ENCODE data around the gene CDCA5.

Gene CDCA5

GRCh38 chr11:65067446-65067845 lies 16.4 kb downstream of the CDCA5 start:
- no peak for DNase-seq

GRCh38 chr11:65066805-65067291 lies 17.0 kb downstream of the CDCA5 start:
- no peak for DNase-seq

DNA sequence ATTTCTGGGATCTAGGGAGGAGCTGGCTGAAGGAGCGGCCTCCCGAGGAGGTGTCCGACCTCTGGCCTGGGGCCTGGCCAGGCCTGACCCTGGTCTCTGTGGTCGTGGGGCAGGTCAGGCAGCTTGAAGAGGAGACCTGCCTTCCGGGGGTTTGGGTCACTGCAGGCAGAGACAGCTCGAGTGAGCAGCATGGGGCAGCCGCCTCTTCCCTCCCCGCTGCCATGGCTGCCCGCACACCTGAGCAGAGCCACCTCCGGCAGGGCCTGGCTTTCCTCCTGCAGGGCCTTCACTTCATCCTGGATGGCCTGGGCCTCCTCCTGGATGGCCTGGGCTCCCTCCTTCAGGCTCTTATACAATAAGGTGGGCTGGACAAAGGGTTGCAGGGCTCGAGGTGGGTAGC lies 17.5 kb downstream of the CDCA5 start:
- no peak for DNase-seq

GRCh38 chr11:65065851-65066250 lies 18.0 kb downstream of the CDCA5 start:
- no peak for DNase-seq

DNA sequence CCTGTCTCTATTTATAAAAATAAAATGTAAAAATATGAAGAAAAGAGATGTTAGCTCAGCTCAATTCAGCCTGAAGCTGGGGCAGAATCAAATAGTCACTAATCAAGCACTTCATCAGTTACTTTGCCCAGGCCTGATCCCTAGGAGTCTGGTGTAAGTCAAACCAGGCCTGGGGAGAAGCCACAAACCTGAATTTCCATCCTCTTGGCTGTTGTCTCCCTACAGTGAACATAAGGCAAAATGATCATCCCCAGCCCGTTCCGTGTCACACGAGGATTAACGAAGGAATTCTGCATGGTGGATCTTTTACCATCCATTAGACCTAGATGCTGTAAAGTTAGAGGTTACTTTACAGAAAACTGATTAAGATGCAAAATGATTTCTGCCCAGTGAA lies 19.0 kb downstream of the CDCA5 start:
- DNase-seq = no peak

DNA sequence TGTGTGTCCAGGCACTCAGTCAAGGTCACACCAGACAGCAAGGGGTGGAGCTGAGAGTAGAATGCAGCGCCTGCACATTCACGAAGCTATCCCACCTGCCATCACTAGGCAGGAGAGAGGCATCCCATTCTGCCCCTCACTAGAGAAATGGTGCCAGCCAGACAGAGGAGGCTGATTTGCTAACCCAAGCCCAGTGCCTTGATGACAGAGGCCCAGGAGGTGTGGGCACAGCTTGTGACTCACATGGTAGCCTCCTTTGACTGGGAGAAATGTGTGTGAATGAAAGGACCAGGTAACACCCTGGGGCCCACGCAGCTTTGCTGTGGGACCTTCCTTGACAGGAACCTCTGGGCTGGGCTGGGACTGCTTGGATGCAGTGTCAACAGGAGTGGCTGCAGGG lies 20.3 kb downstream of the CDCA5 start:
- no peak for DNase-seq

DNA sequence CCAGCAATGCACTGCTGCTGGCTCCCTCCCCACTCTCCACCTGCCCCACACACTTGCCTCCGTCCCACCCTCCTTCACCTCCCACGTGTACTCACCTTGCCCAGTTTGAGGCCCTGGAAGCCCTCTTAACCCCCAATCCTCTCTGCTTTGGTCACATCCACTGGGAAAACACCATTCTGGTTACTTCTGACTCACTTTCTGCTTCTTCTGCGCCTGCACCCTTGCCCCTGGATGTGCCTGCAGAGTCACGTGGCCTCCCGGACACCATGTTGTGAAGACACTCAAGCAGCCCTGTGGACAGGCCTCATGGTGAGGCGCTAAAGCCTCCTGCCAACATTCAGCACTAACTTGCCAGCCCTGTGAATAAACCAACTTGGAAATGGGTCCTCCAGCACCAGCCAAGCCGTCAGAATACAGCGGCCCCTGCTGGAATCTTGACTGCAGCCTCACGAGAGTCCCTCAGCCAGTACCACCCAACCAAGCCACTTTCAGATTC lies 22.9 kb downstream of the CDCA5 start:
- peak; percentile 7 for DNase-seq

GRCh38 chr11:65059959-65060824 lies 23.6 kb downstream of the CDCA5 start:
- no peak for DNase-seq

DNA sequence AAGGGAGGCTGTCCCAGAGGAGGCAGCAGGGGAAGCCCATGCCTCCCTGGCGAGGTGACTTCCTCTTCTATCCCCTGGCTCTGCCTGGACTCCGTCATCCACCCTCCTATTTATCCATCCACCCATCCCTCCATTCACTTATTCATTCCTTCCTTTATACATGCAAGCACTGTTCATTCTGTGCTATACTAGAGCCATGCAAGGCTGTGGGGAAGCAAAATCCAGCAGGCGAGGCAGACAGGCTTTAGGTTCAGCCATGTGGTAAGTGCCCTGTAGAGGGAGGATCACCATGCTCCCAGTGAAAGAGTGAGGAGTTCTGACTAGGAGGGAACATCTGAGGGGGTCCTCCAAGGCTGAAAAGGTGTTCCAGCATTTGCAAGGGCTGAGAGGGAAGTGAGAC lies 24.3 kb downstream of the CDCA5 start:
- DNase-seq = no peak

DNA sequence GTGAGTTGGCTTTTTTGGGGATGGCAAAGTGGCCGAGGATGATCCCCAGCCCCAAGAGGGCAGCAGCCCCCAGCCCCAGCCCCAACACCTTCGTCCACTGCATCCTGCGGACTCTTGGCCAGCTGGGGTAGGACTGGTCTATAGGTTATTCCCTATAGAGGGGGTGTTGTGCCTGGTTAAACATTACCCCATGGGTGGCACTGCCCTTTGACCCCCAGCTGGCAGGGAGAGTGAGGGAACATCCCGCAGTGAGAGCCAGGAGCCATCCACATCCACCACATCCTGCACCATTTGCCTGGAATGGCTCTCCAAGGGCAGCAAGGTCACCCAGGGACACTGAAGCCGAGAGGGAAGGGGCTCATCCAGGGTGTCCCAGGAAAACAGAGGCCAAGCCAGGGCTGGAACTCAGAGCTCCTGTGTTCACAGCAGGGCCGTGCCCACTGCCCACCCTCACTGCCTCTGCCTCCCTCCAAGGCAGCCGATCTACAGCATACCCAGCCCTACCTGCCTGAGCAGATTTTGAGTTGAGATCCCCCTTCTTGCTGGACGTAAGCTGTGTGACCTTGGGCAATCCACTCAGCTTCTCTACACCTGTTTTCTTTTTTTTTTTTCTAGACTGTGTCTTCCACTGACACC lies 25.3 kb downstream of the CDCA5 start, which contains the start of gene NAALADL1:
NAALADL1 (minus strand) TSS at position 135 of the 636 bp plus-strand sequence; CDS start at position 103, 32 bp downstream.
- DNase-seq = no peak

GRCh38 chr11:65058012-65058411 lies 25.8 kb downstream of the CDCA5 start:
- DNase-seq = no peak

DNA sequence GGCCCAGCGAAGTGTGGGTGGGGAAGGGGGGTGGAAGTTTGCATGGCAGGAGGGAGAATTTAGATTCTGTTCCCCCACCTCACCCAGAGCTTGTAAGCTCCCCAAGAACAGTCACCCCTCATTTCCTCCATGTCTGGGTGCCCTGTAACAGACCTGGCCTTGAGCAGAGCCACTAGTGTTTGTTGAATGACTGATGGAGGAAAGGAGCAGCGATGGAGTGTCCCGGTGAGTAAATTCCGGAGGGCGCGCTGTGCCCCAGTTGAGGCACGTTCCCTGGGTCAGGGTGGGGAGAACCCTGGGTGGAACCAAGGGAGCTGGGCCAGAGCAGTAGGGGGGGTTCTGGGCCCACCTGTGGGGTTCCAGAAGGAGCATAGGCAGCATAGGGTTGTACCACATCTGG lies 26.3 kb downstream of the CDCA5 start:
- DNase-seq = no peak

DNA sequence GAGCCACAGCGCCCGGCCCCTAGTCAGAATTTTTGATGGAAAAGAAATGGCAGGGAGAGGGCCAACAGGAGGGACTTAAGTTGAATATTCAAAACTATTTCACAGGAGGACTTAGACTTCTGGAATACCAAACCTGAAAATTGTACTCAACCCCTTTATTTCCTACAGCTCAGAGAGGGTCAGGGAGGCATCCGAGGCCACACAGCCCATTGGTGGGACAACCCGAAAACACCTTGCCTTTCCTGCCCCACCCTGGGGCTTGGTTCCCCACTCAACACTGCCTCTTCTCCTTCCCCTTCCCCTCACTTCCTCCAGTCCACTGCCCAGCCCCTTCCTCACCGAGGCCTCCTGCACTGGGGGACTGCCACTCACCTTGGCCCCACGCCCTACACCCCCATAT lies 26.8 kb downstream of the CDCA5 start:
- DNase-seq = no peak

DNA sequence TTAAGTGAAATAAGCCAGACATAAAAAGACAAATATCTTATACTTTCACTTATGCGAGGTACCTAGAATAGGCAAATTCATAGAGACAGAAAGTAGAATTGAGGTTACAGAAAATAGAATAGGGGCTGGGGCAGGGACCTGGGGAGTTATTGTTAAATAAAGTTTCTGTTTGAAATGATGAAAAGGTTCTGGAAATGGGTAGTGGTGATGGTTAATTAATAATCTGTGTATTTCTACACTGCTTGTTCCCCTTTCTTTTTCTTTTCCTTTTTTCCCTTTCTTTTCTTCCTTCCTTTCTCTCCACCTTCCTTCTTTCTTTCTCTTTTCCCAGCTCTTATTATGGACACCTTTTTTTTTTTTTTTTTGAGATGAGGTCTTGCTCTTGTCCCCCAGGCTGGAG lies 28.3 kb downstream of the CDCA5 start:
- DNase-seq = no peak

- DNase-seq = no peak
Observed at GRCh38 chr11:65053827-65054508, 29.9 kb downstream of the CDCA5 start.

- DNase-seq = no peak
Observed at GRCh38 chr11:65051398-65051858, 32.4 kb downstream of the CDCA5 start.

DNA sequence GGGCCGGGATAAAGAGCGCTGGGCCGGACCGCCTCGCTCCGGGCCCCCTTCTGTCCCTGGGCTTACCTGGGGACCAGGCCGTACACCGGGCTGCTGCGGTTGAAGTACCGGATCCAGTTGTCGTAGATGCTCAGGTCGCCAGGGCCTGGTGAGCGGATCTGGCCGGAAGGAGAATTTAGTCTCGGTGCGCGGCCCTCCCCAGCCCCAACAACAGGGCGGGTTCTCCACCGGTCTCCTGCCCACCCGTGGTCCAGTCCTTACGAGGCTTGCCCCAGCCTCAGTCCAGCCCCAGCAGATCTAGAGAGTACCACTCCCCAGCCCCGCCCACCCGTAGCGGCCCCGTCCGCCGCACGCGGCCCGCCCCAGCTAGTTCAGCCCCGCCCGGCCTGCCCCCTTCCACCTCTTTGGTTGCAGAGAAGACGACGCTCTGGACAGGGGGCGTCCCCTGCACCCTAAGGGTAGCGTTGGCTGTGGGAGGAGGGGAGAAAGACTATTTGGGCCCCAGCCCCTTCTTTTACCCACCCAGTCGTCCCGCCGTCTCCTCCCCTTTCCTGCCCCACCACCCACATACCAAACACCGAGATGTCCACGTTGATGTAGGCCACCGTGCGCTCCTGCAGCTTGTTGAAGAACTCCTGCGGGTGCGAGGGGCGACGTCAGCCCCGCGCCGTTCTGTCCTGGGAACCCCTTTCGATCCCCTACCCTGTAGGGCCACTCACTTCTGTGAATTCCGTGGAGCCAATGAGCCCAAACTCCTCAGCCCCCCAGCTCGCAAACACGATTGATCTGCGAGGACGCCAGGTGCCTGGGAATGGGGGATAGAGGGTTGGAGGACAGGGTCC lies 36.0 kb downstream of the CDCA5 start:
- DNase-seq = peak; percentile 11

- no peak for DNase-seq
Observed at GRCh38 chr11:65045728-65046127, 38.1 kb downstream of the CDCA5 start.

GRCh38 chr11:65045061-65045460 lies 38.8 kb downstream of the CDCA5 start:
- DNase-seq = no peak

DNA sequence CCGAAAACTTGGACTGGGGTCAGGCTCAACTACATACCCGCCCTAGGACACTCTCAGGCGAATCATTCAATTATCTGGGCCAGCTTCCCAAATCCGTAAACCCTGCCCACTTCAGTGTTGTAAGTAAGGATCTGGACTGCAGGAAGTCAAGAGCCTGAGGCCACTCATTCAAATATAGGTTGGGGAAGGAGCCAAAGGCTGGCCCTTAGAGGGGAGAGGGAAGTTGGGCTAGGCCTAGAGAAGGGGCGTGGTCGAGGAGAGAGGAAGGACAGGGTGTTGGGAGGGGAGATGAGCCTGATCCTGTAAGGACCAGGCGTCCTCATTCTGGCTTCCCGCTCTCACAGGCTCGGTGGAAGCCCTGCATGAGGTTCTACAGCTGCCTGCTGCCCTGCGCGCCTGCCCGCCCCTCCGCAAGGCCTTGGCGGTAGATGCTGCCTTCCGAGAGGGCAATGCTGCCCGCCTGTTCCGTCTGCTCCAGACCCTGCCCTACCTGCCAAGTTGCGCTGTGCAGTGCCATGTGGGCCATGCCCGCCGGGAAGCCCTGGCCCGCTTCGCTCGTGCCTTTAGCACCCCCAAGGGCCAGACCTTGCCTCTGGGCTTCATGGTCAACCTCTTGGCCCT lies 39.8 kb downstream of the CDCA5 start:
- DNase-seq = peak; percentile 22

DNA sequence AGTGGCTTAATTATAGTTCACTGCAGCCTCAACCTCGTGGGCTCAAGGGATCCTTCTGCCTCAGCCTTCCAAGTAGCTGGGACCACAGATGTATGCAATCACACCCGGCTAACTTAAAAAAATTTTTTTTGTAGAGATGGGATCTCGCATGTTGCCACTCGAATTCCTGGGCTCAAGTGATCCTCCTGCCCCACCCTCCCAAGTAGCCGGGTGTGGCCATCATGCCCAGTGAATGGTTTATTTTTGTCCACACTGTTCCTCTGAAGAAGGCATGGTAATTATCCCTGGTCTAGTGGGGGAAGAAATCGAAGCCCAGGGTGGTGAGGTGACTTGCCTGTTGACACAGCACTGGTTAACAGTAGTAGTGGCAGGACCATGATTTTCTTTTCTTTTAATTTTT lies 40.9 kb downstream of the CDCA5 start:
- DNase-seq = no peak

Data from fibroblast of skin of scalp (primary cell).